ENCODE measurements around the gene DCTN5.
"Not testable (repeated sequence)": the region's sequence is repeated elsewhere in the genome, so short reads cannot be mapped to it uniquely, and the experiment has no call there.

DCTN5 gene

DNA sequence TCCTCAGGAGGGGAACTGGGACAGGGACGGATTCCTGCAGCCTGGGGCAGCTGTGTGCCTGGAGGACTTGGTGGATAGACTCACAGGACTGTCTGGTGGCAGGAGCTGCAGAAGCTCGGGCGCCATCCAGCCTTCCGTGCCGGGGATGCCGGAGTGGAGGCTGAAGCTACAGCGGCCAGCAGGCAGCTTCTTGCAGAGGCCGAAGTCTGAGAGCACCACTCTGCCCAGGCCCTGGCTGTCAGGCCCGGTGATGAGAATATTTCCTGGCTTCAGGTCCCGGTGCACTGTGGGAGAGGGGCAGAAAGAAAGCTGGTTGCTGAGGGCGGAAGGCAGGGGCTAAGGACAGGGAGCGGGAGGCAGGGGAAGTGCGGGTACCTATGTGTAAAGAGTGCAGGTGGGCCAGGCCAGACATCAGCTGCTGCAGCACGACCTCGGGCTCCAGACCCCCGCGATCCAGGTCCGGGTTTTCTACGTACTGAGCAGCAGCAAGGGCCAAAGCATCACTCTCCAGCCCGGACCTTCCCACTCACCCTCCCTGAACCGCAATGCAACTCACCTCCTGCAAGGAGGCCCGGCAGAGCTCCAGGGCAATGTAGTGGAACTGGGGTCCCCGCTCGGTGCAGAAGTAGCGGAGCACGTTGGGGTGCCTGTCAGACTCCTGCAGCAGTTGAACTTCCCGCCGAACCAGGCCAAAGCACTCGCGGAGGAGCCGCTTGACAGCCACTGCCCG, 53.5 kb downstream of the DCTN5 start:
- peak; percentile 42 for DNase-seq

DNA sequence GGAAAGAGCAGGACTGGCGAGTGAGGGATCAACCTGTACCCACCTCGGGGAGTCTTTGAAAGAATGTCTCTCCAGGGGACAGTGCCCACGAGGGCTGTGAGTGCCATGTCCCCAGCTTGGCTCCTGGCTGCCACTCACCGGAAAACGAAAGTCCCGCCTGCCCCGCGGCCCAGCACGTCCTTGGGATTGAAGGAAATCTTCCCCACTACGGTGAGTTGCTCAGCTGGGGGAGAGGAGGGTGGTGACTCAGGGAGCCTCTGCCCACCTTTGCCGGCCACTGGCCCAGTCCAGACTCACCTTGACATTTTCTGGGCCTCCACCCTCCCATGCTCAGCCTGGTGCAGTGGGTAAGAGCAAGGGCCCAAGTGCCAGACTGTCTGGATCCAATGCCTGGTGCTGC, 54.5 kb downstream of the DCTN5 start:
- no peak for DNase-seq

DNA sequence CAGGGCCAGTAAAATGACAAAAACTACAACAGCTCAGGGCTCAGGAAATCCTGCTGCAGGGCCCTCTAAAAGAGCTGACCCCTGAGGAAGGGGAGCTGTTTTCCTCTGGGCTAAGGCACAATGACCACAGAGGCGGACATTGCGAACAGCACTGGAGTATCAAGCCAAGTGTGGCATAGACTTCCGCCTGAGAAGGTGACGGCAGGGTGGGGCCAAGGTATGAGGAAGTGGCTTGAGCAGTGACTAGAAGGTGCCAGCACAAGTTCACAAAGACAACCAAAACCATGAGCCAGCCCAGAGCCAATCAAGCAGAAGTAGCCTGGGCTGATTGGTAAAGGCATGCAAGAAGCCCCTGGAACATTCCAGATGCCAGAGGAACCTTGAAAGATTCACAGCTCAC, 57.8 kb downstream of the DCTN5 start:
- DNase-seq, result no peak

DNA sequence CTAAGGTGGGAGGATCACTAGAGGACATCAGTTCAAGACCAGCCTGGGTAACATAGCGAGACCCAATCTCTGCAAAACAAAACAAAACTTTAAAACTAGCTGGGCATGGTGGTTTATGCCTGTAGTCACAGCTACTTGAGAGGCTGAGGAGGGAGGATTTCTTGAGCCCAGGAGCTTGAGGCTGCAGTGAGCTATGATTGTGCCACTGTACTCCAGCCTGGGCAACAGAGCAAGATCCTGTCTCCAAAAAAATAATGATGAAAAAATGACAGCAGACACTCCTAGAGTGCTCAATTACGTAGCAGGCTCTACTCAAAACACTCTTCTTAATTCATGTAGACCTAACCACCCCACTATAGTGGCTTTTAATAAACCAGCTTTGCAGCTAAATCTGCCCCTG, 58.8 kb downstream of the DCTN5 start:
- DNase-seq, result no peak

DNA sequence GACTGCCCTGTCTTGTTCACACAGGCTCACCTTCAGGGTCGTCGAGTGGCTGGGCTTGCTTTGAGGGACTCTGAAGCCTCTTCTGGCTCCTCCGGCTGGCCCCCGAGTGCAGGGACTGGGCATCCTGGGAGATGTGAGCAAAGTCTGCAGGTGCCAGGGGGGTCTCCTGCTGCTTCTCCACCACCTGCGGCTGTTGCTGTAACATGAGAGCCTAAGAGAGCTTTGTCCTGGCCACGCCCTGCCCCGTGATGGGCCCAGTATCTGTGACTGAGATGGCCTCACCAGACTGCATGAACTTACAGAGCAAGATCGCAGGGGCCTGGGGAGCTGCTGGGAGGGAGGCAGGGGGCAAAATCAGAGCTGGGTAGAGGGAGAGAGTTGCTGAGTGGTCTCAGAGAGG, 59.2 kb downstream of the DCTN5 start:
- peak; percentile 75 for DNase-seq

DNA sequence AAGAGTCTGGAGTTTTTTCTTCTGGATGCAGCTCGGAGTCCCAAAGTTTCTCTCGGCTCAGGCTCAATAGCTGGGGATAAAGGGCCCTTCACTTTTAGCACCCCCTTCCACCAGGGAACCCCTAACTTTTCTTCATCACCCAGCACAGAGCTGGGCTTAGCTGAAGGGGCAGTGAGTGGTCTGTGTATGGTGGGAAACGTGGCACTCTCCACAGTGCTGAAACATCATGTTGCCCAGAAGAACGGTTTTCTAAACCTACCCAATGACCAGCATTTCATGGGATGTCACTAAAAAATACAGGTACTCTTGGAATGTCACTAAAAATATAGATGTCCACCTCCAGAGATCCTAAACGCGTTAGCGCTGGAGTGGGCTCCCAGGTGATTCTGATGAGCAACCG, 59.8 kb downstream of the DCTN5 start:
- no peak for DNase-seq

DNA sequence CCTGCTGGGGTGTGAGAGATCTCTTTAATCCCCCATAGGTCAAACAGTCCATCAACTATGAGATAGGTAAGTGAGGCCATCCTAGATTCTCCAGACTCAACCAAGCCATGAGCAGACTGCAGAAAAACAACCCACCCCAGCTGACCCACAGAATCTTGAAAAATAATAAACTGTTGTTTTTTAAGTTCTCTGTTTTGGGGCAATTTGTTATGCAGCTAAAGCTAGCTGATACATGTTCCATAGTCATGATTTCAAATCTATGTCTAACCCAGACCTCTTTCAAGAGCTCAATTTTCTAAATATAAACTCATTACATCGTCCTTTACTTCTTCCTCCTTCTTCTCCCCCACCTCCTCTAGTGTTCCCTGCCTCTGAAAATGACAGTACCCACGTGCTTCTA, 61.7 kb downstream of the DCTN5 start:
- no peak for DNase-seq

DNA sequence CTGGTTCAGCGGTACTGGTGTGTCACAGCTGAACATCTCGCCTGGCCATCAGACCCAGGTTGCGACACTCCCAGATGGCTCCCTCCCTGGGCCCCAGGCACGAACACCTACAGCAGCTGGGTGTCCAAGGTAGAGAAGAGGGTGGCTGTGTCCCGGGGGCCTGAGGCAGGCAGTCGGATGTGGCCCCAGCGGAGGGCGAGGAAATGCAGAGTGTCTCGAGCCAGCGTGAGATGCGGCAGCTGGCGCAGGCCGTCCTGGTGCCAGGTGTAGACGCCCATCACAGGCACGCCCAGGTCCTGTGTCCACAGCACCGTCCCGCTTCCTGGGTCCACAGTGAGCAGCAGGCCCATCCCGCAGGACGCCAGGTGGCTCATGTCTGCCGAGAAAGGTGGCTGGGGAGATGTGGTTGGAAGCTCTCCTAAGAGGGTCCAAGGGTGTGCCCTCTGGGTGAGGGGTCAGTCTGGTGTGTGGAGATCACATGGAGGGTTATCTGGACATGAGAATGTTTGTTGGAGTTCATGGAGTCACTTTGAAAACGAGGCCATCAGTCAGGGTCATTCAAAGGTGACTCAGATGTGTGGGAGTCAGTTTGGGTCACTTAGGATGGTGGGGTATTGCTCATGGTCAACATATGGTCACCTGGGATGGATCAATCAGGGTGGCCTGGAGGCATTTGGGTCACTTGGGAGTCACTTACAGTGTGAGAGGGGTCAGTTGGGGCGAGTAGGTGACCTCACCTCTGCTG, 63.7 kb downstream of the DCTN5 start:
- DNase-seq, result no peak

DNA sequence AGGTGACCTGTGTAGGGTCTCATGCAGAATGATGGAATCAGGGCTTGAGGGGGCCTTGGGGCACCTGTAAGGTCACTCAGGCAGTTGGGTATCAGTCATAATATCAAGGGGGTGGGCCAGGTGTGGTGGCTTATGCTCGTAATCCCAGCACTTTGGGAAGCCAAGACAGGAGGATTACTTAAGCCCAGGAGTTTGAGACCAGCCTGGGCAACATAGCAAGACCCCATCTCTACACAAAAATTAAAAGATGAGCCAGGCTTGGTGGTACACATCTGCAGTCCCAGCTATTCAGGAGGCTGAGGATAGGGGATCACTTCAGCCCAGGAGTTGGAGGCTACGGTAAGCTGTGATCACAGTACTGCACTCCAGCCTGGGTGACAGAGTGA, 64.2 kb downstream of the DCTN5 start:
- no peak for DNase-seq

DNA sequence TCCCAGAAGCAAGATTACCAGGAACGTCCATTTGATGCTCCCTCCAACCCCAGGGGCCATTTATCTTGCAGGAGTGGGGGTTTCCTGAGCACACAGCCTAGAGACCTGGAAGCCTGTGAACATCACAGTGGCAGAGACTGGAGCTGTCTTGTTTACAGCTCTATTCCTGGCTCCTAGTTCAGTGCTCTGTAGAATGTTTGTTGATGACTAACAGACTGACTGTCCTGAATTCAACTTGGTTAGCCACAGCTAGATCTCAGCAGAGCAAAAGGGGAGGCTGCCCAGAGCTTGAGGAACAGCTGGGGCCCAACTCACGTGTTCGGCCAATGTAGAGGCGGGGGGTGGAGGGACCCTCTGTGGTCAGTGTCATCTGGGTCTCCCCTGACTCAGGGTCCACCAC, 65.2 kb downstream of the DCTN5 start:
- no peak for DNase-seq

DNA sequence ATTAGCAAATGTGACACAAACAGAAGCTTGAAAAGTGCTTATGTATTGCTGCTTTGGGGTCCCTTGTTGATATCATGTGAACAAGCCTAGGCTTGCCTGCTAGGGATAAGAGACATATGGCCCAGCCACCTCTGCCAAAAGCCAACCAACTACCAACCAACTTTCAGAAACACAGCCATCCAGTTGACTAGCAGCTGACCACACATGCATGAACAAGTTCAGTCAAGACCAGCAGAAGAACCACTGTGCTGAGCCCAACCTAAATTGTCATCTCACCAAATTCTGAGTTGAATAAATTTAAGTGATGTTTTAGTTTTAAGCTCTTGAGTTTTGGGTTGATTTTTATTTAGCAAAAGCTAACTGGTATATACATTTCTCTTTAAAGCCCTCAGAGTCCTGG, 68.3 kb downstream of the DCTN5 start:
- DNase-seq, result peak; percentile 10

DNA sequence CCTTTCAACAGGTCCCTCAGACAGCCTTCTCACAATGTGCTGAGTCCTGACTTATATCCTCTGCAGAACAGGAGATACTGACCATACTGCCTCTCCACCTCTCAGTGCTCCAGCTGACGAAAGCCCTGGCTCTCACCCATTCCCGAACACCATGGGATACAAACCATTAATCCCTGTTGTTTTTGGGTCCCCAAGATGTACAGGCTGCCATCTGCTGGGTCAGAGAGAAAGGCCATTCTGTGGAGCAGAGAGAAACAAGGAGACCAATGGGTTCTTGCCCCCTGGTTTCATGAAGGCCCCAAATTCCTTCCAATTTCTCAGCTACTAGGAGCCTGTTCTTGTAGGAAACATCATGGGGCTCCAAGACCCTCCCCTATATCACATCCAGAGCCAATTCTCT, 68.7 kb downstream of the DCTN5 start:
- no peak for DNase-seq

DNA sequence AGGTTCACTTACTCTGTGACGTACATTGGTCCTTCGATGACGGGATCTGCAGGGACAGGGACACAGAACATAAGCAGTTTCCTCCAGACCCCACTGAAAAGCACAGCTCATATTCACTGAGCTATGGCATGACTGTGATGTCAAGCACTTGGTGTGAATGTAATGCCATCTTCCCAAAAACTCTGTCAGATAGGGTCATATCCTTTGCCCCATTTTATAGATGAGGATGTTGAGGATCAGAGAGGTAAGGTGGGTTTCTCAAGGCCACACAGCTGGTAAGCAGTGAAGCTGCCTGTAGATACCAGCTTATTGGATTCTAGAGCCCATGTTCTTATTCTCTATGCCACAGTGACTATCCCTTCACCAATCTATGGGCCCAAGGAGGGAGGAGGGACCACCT, 69.2 kb downstream of the DCTN5 start:
- DNase-seq, result no peak

DNA sequence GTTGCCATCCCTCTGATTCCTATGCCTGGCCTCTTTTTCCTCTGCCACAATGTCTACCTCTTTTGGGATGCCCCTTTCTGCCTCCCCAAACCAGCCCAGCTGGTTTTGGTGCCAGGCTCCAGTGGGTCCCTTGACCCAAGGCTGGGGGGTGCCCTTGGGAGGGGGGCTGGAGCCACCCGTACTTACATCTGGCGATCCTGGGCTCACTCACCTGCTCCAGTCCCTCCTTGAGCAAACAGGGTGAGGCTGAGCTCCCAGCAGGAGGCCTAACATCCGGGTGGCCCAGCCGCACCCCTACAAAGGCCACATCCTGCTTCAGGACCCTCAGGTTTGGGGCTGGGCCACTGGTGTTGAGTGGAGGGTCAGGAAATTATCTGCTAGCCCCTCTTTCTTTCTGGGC, 70.5 kb downstream of the DCTN5 start:
- DNase-seq, result peak; percentile 29

DNA sequence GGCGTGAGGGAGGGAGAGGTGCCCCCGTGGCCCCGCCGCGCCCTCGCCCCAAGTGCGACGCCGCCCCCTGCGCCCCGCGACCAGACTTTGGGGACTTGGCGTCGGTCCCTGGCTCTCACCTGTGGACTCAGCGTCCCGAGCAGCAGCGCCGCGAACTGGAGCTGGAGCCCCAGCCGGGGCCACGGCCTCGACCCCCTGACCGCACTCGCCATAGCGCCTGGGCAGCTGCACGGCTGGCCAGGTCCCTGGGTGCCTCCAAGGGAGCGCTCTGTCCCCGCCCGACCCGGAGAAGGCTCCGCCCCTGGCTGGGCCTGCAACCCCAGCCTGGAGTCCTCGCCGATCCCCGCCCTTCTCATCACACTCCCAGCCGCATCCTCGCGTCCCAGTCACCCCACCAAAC, 71.7 kb downstream of the DCTN5 start, which contains the start of gene ERN2:
Gene ERN2 (minus strand): TSS at position 247 of the 400 bp plus-strand sequence. CDS start 35 bp downstream, at position 212.
- no peak for DNase-seq

DNA sequence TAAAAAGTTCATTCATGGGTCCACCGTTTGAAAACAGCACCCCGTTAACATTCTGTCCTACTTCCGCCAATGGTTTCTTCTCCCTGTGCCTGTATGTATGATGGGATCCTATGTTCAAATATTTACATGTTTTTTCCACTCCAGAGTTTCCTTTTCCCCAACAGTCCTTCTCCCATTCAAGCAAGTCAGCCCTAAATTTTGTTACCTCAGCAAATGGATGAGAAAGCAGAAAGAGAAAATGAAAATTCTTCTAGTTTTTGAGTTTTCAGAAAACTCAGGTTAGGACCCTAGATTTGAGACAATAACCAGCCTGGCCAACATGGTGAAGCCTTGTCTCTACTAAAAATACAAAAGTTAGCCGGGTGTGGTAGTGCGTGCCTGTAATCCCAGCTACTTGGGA, 75.2 kb downstream of the DCTN5 start:
- DNase-seq, result no peak

DNA sequence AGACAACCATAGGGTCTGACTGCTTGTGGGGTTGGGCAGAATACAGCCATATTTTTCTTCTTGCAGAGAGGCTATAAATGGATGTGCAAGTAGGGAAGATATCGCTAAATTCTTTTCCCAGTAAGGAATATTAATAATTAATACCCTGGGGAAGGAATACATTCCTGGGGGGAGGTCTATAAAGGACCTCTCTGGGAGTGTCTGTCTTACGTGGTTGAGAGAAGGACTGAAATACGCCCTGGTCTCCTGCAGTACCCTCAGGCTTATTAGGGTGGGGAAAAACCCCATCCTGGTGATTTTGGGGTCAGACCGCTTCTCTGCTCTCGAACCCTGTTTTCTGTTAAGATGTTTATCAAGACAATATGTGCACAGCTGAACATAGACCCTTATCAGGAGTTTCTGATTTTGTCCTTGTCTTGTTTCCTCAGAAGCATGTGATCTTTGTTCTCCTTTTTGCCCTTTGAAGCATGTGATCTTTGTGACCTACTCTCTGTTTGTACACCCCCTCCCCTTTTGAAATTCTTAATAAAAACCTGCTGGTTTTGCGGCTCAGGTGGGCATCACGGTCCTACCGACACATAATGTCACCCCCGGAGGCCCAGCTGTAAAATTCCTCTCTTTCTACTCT, 81.5 kb downstream of the DCTN5 start:
- not testable (repeated sequence) for DNase-seq

DNA sequence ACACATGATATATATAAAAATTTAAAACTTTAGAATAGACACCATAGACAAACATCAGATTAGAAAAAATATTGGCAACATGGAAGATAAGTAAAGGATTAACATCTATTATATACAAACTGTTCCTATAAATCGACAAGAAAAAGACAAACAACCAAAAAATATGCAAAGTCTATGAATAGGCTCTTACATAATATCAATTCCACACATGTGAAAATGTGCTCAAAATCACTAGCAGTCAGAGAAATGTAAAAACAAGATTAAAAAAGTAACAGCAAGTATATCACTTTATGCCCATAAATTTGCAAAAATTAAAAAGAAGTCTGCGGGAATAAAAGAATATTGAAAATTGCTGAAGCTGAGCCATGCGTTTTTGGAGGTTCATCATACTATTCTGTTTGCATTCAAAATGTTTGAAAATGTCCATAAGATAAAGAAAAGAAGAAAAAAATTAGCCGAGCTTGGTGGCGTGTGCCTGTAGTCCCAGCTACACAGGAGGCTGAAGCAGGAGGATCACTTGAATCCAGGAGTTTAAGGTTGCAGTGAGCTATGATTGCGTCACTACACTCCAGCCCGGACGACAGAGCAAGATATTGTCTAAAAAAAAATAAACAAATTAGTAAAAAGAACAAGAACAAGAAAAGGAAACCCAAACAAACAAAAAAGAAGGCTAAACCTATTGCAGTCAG, 83.0 kb downstream of the DCTN5 start:
- DNase-seq, result no peak

DNA sequence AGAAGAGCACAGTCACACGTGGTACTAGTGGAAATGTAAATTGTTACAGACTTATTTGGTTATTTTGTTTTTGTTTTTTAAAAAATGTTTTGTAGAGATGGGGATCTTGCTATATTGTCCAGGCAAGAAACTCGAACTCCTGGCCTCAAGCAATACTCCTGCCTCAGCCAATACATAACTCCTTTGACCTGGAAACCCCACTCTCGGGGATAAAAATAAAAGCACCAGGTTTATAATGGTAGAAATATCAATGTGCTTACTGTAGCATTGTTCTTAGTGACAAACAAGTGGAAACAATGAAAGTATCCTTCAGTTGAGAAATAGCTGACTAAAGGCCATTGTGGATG, 83.5 kb downstream of the DCTN5 start:
- no peak for DNase-seq

DNA sequence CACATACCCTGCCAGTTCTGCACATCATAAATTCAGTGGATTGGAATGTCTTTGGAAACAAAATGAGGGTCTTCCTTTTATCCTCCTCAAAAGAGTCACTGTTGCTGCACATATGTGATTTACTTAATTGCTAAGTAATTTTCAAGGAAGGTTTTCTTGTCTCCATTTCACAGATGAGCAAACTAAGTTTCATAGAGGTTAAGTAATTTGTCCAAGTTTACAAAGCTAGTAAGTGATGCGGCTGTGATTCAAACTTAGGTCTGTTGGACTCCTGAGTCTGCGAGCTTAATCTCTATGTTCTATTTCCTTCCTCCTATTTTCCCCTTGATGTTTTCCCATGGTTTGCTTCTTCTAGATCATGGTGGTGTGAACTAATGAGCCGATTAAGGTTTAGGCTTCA, 85.4 kb downstream of the DCTN5 start:
- DNase-seq, result no peak

All from NCI-H69 (cell line).